HG03354 (cell line): ENCODE results near the gene KRTAP10-4.
"Not testable (repeated sequence)": the region's sequence is repeated elsewhere in the genome, so short reads cannot be mapped to it uniquely, and the experiment has no call there.

Experiments
- ATAC-seq: cut with Tn5 transposase; IDR thresholded peaks from one replicate; pipeline ENCODE4 v1.9.1; 2021; ENCODE audit warnings: mild to moderate bottlenecking; ENCODE audit not compliant: unreplicated experiment, poor library complexity, severe bottlenecking

The KRTAP10-4 gene

DNA sequence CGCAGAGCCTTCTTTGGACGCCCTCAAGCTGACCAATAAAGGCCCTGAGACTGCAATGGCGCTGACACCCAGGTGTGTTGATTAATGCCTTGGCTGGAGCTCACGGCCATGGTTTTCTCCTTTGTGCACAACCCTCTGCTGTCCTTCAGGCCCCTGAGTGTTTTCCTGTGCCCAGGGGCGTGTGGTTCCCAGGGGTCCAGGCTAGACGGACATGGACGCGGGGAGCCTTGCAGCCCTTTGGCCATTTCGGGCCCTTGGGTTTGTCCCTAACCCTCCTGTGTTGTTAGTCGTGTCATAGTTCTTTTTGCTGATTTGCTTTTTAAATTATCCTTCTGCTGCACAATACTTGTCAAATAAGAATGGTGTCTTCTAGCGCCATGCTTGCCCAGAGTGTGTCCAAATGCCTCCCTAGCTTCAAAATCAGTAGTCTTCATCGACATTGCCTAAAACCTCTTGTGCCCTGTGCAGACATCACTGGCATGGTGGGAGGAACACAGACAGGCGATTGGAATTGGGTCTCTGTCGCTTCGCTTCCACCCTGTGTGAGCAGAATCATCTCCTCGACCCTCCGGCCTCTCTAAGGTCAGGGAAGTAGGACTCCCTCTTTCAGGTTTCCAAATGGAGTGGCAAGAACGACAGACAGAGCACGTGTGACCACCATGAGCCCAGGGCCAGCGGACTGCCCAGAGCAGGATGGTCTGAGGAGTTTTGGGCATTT lies 1.9 kb downstream of the KRTAP10-4 start:
- ATAC-seq: no peak

DNA sequence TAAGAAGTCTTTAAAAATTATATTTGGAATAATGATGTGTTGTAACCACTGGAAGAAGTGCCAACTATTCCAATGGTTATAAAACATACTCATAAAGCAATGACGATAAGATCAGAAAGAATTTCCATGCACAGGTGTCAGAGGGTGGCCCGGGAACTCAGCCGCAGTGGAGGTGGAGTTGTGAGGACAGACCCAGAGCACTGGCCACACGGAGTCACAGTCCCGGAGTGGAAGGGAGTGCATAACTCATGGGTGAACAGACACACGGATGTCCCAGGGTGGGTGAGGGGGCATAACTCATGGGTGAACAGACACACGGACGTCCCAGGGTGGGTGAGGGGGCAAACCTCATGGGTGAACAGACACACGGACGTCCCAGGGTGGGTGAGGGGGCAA lies 2.5 kb downstream of the KRTAP10-4 start:
- no peak for ATAC-seq

DNA sequence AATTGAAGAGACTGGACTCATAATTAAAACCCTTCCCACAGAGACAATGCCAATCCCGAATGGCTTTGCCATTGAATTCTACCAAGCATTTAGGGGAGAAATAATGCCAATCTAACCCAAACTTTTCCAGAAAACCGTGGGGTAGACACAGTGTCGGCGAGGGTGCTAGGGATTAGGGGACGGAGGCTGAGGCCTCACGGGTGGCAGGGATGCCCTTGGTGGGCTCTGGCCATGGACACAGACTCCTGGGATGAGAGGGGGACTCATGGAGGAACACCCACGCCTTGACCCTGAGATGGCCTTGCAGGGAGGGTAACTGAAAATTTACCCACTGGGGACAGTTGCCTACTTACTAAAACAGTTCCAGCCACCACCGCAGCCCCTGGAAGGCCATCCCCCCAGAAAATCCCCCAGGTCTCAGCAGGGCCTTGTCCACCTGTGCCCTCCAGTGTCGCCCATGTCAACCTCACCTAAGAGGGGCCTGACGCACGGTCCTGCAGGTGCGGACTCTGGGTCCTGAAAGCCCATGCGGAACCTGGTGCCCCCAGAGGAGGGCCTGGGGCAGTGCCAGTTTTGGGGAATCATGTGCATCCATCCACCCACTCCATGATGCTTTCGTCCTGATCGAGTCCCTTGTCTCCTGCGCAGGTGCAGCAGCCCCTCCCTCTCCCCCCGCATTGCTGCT lies 5.0 kb downstream of the KRTAP10-4 start:
- ATAC-seq: no peak

DNA sequence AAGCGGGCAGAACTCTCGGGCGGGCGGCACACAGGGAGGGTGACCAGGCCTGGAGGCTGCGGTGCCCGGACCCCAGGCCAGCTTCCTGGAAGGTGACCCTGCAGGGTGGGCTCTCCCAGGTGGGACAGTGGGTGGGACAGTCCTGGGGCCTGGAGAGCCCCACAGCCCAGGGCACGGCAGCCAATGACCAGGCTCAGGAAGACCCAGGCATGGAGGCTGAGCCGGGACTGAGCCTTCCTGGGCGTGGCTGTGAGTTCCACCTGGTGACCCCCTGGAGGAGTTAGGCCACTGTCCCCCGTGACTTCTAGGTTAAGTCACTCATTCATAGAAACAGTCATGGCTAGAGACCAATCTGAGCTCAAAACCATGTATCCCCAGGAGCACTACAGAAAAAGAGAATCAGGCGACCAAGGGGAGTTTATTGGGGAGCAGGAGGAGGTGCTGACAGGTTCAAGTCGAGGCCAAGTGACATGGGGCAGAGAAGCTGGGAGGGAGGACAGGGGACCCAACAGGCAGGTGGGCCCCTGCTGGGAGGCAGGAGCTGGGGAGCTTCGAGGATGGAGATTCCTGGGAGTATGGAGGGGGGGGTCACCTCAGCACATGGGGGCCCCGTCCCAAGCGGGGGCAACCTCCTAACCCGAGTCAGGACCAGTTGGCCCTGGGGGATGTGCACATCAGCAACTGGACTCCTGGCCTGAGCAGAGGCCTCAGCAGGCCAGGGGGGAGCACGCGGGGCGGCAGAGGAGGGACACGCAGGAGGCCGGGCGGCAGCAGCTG lies 5.7 kb downstream of the KRTAP10-4 start:
- ATAC-seq: no peak

DNA sequence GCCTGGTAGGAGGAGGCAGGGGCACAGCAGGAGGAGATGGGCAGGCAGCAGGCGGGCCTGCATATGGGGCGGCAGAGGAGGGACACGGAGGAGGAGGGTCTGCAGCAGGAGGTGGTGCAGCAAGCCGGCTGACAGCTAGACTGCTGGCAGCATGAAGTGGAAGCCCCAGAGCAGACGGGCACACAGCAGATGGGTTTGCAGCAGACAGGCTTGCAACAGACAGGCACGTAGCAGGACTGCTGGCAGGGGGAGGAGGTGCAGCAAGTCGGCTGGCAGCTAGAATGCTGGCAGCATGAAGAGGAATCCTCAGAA lies 6.3 kb downstream of the KRTAP10-4 start:
- no peak for ATAC-seq

DNA sequence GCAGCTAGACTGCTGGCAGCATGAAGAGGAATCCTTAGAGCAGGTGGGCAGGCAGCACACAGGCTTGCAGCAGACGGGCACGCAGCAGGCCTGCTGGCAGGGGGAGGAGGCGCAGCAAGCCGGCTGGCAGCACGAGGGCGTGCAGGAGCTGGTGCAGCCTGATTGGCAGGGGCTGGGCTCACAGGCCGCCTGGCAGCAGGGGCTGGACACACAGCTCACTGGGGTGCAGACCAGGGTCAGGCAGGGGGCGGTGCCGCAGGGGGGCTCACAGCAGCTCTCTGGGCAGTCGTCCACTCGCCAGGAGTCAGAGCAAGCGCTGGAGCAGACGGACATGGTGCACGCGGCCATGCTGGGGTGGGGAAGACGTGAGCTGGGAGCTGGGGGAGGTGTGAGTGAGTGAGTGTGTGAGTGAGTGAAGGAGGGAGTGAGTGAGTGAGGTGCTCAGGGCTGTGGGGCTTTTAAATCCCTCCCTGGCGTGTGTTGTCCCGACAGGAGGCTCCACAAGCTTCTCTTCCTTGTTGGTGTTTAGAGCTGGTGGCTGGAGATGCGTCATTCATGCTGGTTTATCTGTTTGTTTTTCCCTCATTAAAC lies 6.8 kb downstream of the KRTAP10-4 start, which contains the start of gene KRTAP10-5:
TSS of gene KRTAP10-5 (minus strand) at position 374 of the 591 bp plus-strand sequence. CDS start at position 348, 26 bp downstream.
- ATAC-seq: not testable (repeated sequence)

DNA sequence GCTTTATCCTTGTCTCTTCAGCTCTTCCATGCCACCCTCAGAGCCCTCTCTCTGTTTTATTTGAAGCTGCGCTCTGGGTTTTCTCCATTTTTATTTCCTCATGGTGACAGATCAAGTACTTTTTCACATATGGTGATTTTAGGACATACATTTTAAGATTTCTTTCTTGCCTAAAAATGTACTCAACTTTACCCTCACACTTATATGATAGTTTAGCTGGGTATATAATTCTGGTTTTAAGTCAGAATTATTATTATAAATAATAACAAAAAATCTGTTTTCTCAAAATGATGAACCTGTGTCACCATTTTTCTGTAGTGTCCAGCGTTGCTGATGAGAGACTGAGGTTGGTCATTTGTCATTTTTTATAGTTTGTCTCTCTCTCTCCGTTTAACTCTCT lies 7.6 kb downstream of the KRTAP10-4 start:
- ATAC-seq: no peak

DNA sequence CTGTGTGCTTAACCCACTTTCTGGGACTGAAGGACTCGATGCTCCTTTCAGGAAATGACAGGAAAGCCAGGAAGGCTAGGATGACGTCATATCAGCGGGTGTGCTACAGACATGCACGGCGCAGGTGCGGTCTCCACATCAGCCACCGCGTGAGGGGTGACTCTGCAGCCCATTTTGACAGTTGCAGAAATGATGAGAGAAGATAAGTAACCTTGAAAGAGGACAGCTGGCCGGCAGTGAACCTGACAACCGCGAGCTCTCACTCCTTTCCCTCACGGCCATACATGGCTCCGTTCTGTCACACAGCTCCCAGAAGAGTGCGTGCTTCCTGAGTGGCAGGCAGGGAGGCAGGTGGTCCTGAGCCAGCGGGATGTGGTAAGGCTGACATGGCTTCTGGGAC lies 8.5 kb downstream of the KRTAP10-4 start:
- no peak for ATAC-seq

DNA sequence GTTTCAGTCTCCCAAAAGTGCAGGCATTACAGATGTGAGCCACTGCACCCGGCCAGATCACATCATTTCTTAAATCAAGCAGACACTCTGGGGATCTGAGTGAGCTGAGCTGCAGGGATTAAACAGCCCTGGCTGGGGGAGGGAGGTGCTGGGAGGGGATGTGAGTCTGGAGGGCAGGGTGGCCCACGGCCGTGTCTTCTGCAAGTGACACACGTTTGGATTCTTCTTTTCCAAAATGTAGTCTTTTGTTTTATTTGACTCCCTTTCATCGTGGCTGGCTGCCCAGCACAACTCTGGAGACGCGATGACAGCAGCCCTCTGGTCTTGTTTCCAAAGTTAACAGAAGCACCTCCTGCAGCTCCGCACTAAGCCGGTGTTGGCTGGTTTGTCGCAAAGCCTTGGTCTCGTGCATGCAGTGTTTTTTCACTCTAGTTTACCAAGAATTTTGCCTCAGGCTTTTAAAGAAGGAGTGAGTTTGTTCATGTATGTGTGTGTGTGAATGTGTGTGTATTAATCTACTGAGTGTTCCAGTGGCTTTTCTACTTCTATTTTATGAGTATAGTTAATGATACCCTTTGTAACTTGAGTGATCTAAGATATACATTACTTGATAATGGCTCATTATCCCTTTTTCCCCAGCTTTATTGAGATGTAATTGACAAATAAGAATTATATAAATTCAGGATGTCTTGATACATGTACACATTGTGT lies 9.7 kb downstream of the KRTAP10-4 start:
- no peak for ATAC-seq

DNA sequence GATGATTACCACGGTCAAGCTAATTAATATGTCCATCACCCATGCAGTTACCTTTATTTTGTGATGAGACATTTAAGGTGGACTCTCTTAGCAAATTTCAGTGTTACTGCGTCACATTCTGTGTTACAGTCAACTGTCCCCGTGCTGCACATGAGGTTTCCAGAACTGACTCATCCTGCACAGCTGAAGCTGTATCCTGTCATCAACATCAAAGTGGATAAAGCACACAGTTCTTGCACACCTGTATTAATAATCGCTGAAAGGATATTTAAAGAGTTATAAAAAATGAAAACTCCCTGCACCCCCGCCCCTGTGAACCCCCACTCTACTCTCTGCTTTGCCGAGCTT lies 10.2 kb downstream of the KRTAP10-4 start:
- ATAC-seq: no peak

DNA sequence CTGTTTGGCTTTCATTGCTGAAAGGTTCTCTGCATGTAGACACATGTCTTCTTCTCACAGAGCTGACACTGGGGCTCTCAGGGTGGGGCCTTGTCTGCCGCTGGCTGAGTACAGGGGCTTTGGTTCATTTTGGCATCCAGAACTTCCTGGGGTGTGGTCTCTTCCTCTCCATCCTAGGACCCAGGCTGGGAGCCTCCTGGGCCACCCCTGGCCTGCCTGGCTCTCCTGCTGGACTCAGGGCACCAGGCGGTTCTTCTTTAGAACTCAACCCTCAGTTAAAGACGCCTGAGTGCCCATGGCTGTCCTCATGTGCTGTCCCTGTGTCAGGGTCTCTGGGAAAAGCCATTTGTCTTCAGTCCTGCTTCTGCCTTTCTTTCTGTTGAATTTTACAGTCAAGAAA lies 12.4 kb downstream of the KRTAP10-4 start:
- ATAC-seq: no peak

DNA sequence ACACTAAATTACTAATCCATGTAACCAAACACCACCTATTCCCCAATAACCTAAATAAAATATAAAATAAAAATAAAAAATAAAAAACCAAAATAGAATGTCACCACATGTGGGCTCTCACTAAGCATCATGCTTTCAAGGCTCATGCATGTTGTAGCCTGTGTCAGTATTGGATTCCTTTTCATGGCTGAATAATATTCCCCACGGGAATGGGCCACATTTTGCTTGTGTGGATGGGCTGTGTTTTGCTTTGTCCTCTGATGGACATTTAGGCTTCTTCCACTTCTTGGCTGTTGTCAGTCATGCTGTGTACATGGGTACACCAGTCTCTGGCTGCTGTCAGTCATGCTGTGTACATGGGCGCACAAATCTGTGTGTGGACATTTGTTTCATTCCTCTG lies 15.6 kb downstream of the KRTAP10-4 start:
- no peak for ATAC-seq

DNA sequence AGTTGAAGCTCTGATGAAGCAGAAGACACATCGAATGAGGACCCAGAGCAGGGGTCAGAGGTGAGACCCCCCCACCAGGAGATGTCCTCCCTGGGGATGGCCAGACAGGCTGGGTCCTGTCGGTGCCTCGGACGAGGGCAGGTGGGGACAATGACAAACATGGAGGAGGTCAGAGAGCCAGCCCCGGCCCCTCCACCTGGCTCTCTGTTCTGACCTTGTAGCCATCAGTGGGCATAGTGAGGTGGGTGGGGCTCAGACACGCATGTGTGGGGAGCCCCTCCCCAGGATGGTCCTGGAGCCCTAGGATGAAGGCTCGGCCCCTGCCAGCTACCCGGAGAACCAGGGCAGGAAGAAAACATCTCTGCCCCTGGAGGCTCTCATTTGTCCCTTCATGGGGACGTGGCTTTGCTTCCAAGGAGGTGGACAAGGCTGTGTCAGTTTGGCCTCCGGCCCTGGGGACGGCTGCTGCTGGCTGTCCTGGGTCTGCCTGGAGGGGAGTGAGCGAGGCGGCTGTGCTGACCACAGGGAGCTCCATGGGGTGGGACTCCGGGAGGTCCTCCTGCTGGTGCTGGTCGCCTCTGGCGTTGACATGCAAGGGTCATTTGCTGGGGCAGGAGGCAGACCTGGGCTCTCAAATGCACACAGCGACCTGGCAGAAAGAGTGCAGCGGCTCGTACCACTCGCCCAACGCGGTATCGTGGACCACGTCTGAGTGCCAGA lies 16.2 kb downstream of the KRTAP10-4 start:
- ATAC-seq: no peak

DNA sequence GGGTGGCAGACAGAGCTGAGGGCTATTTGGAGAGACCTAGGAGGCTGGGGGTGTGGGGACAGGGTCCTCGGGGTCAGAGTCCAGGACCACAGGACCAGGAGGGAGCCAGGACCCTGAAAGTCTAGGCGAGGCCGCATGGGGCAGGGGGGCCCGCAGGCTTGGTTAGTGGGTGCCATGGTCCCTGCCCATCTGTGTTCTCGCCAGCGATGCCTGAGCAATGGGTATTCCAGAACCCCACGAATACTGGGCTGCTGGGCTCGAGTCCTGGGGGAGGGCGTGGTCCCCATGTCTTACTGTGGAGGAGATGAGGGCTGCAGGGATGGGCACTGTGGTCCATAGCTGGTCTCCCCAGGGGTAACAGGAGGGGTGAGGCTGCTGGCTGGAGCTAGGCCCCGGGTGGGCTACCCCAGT lies 16.8 kb downstream of the KRTAP10-4 start:
- no peak for ATAC-seq

DNA sequence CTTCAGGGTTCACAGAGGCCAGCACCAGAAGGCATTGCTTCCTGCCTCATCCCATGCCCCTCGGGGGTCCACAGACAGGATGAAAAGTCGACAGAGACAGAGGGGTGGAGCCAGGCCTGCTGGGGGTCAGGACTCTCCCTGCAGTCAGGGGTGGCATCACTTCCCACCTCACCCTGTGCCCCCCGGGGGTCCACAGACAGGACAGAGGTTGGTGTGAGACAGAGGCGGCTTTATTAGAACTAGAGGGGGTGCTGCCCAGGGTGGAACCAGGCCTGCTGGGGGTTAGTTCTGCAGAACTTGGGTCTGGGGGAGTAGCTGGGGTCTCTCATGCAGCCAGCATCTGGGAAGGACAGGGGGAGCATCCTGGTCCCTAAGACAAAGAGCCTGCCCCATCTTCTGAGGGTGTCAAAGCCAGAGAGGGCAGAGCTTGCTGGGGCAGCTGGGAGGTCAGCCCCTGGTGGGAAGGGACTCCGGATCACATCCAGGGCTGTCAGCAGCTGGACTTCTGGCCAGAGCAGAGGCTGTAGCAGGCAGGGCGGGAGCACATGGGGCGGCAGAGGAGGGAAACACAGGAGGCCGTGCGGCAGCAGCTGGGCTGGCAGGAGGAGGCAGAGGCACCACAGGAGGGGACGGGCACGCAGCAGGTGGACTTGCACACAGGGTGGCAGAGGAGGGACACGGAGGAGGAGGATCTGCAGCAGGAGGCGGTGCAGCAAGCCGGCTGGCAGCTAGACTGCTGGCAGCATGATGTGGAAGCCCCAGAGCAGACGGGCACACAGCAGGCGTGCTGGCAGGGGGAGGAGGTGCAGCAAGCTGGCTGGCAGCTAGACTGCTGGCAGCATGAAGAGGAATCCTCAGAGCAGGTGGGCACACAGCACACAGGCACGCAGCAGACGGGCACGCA lies 17.6 kb downstream of the KRTAP10-4 start:
- ATAC-seq: not testable (repeated sequence)

DNA sequence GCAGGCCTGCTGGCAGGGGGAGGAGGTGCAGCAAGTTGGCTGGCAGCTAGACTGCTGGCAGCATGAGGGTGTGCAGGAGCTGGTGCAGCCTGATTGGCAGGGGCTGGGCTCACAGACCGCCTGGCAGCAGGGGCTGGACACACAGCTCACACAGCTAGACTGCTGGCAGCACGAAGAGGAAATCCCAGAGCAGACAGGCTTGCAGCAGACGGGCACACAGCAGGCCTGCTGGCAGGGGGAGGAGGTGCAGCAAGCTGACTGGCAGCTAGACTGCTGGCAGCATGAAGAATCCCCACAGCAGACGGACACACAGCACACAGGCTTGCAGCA lies 18.2 kb downstream of the KRTAP10-4 start:
- ATAC-seq: not testable (repeated sequence)

DNA sequence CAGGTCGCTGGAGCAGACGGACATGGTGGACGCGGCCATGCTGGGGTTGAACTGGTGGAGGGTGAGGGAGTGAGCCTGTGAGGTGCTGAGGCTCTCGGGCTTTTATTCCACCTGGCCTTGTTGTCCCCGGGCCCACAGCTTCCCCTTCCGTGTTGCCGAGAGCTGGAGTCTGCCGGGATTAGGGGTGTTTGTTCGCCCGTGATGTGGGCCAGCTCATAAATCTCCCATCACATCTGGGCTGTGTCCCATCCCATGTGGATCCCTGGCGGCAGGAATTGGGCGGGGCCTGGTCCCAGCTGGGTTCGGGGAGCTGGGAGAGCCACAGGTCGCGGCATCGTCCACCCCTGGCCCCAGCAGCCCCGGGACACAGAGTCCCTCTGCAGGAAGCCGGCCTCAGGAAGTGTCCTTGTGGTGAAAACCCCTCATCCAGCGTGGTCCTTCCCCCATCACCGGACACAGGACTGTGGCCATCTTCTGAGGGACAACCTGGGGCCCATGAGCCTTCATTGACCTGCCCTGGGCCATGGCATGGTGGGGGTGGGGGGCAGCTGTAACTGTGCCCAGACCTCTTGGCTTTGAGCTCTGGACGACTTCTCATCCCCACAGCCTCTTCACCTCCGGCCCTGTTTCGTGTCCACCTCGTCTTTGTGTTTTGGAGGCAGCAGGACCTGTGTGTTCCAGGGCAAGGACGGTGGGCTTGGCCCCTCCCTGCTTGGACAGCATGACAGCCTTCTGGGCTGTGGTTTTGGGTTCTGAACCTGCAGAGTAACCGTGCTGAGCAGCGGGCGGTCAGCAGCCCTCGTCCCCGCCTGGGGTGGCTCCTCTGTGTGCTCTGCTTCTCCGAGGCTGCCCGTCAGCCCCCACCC lies 19.1 kb downstream of the KRTAP10-4 start, which contains the start of gene KRTAP10-6:
TSS of gene KRTAP10-6 (minus strand) at position 60 of the 866 bp plus-strand sequence. CDS start at position 39, 21 bp downstream.
- no peak for ATAC-seq
